Right lobe of liver (tissue), 4 donors: ENCODE results near the gene LLGL1.

Experiments
- POLR2A ChIP-seq: fragments of 450-650 bp; IDR thresholded peaks from one replicate; pipeline ENCODE4 v1.6.1; 2017; ENCODE audit warnings: antibody characterized with exemption, mild to moderate bottlenecking
- TF ChIP-seq, protein P1 (sequence below), 4 donors: fragments of 200-600 bp in 3 of 4; fragments of 450-650 bp in 1 of 4; IDR thresholded peaks; one replicate each; pipeline versions ENCODE4 v1.5.1 to v1.8.0; 2016 to 2022; ENCODE audit warnings: antibody characterized with exemption in 4 of 4, mild to moderate bottlenecking in 2 of 4
- donor health status: DM: no; HTN: no; CAD: no.
- donor health status: DM: no; HTN: no; CAD: no.
- donor health status: DM: no; HTN: yes; CAD: no.

- no peak for TF ChIP-seq POLR2A
- TF ChIP-seq, protein P1, sequence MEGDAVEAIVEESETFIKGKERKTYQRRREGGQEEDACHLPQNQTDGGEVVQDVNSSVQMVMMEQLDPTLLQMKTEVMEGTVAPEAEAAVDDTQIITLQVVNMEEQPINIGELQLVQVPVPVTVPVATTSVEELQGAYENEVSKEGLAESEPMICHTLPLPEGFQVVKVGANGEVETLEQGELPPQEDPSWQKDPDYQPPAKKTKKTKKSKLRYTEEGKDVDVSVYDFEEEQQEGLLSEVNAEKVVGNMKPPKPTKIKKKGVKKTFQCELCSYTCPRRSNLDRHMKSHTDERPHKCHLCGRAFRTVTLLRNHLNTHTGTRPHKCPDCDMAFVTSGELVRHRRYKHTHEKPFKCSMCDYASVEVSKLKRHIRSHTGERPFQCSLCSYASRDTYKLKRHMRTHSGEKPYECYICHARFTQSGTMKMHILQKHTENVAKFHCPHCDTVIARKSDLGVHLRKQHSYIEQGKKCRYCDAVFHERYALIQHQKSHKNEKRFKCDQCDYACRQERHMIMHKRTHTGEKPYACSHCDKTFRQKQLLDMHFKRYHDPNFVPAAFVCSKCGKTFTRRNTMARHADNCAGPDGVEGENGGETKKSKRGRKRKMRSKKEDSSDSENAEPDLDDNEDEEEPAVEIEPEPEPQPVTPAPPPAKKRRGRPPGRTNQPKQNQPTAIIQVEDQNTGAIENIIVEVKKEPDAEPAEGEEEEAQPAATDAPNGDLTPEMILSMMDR (IDR thresholded peaks at IDR 0.05), result no peak
Measured at GRCh38 chr17:18201108-18201507, 24.3 kb upstream of the LLGL1 start.
